ENCODE data around the gene STX19.

GRCh38 chr3:93991631-93992030 lies 36.8 kb downstream of the STX19 start:
- TF ChIP-seq CTCF (conservative IDR thresholded peaks at IDR 0.05 in 1 of 2, IDR thresholded peaks at IDR 0.05 in 1 of 2; ENCODE audit: low read depth in 1 of 2, low read length in 2 of 2) (no peak), EZH2 (IDR thresholded peaks at IDR 0.05; ENCODE audit: low read length, missing control alignments) (no peak)

Measured in fibroblast of lung (primary cell).